Esophagus muscularis mucosa (tissue), 4 donors: ENCODE data around the gene SPATA25. TPM values are rescaled to one million over a fixed set of nuclear protein-coding genes. Genes with fewer than 3 reads are reported as not detected.

Experiments used
- DNase-seq: peaks from one replicate; pipeline ENCODE4 v3.0.0-alpha.2; 2017; ENCODE audit errors: extremely low spot score
- H3K27ac ChIP-seq, 4 donors: fragments of 200-600 bp; sonication (generic); replicated peaks in 1 of 4; 1 replicate in 3 of 4; 2 replicates in 1 of 4; pipeline ENCODE4 v1.5.1; 2016 to 2019; ENCODE audit warnings: mild to moderate bottlenecking in 1 of 4
- H3K27me3 ChIP-seq, 4 donors: fragments of 200-600 bp; sonication (generic); one replicate each; pipeline versions ENCODE4 v1.5.1 to v1.6.0; 2016 to 2019
- H3K36me3 ChIP-seq, 4 donors: fragments of 200-600 bp; sonication (generic); one replicate each; pipeline ENCODE4 v1.5.1; 2016 to 2019
- H3K4me1 ChIP-seq, 4 donors: fragments of 200-600 bp; sonication (generic); one replicate each; pipeline ENCODE4 v1.5.1; 2016 to 2019
- H3K4me3 ChIP-seq, 4 donors: fragments of 200-600 bp; sonication (generic); 1 replicate in 2 of 4; 2 replicates in 2 of 4; pipeline ENCODE4 v1.5.1; 2016 to 2019; ENCODE audit warnings: mild to moderate bottlenecking in 4 of 4, moderate library complexity in 1 of 4
- H3K9me3 ChIP-seq, 4 donors: fragments of 200-600 bp; sonication (generic); 1 replicate in 3 of 4; 2 replicates in 1 of 4; pipeline ENCODE4 v1.5.1; 2016 to 2019
- EP300 ChIP-seq: sonication (generic); formaldehyde crosslinking; IDR thresholded peaks from one replicate; pipeline ENCODE4 v1.6.1; 2017; ENCODE audit warnings: antibody characterized with exemption
- POLR2A ChIP-seq: fragments of 450-650 bp; IDR thresholded peaks from one replicate; pipeline ENCODE4 v1.6.1; 2017; ENCODE audit warnings: antibody characterized with exemption, moderate library complexity, mild to moderate bottlenecking, low read depth
- POLR2AphosphoS5 ChIP-seq, 2 donors: sonication (generic); formaldehyde crosslinking; IDR thresholded peaks; one replicate each; pipeline ENCODE4 v1.6.1; 2017; ENCODE audit warnings: antibody characterized with exemption in 2 of 2
- WGBS: methylation state at CpG from one replicate; pipeline ENCODE4 v1.1.5; 2018; 5-methylcytosine and 5-hydroxymethylcytosine counted together
- intact Hi-C: fragments of 100-400 bp; cut with DNase I; formaldehyde crosslinking; loops from one replicate; pipeline ENCODE4 v1.15.1; 2023
- total RNA-seq, 4 donors: library from RNA; depleted of rRNA; stranded (reverse); fragments of >200 nt; gene quantifications; one replicate each; pipeline versions ENCODE4 v1.1.0 to v1.2.1, GENCODE V29; 2016
- TF ChIP-seq, protein P1 (sequence below), 3 experiments: fragments of 200-600 bp in 2 of 3; fragments of 450-650 bp in 1 of 3; sonication (generic) in 2 of 3; IDR thresholded peaks; one replicate each; pipeline ENCODE4 v1.5.1; 2017 to 2019; ENCODE audit warnings: antibody characterized with exemption in 3 of 3, mild to moderate bottlenecking in 2 of 3, moderate library complexity in 1 of 3

SPATA25 gene
- total RNA-seq, 4 donors from 2014 or later: 1.7 to 4.6 (median 3.0) TPM

DNA sequence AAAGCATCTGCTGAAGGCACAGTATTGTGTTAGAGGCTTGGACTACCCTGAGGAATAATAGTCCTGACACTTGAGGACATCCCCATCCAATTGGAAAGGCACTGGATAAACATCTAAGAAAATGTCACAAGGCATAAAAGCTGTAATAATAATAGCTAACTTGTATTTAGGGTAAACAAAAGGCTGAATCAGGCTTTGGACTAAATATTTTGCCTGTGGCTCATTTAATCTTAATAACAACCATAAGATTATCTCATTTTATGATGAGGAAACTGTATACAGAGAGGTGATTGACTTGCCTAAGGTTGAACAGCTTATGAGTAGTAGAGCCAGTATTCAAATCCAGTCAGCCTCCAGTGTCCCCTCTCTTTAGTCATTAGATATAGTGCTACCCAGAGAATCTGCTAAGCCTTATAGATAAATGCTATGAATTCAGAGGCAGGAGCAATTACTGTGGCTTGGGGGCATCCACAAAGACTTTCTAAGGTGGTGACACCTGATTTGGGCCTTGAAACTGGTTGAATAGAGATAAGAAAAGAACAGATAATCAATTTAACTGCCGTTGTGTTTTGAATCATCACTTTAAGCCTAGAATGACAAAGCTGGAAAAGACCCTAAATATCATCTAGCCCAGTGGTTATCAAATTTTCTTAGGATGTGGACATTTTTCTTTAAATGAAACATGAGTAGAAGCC, 13.9 kb downstream of the SPATA25 start:
- WGBS: 89% methylated on average over 1 of the region's 1 CpG

DNA sequence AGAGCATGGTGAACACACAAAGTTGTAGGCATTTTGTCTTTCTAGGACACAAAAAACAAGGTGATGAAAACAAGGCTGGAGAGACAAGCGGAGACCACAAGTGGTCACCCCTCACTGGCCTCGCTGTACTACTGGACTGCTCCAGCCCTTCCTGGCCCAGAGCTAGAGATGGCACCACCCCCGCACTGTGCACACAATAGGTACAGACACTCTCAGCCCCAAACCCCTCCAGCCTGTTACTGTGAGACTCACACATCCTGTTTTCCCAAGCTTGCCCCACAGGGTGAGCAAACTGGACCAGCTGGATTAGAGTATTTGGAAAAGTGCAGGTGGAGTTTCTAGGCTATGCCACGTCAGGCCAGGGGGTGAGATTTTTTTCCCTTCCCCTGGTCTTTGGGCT, 14.8 kb downstream of the SPATA25 start:
- H3K27me3 ChIP-seq: no peaks in the 10 kb centered on the region
- intact Hi-C loops: no loop called here
- DNase-seq: no peak
- TF ChIP-seq POLR2AphosphoS5 (IDR thresholded peaks at IDR 0.05) (no peak), POLR2A (no peak), EP300 (no peak)
- TF ChIP-seq, protein P1, sequence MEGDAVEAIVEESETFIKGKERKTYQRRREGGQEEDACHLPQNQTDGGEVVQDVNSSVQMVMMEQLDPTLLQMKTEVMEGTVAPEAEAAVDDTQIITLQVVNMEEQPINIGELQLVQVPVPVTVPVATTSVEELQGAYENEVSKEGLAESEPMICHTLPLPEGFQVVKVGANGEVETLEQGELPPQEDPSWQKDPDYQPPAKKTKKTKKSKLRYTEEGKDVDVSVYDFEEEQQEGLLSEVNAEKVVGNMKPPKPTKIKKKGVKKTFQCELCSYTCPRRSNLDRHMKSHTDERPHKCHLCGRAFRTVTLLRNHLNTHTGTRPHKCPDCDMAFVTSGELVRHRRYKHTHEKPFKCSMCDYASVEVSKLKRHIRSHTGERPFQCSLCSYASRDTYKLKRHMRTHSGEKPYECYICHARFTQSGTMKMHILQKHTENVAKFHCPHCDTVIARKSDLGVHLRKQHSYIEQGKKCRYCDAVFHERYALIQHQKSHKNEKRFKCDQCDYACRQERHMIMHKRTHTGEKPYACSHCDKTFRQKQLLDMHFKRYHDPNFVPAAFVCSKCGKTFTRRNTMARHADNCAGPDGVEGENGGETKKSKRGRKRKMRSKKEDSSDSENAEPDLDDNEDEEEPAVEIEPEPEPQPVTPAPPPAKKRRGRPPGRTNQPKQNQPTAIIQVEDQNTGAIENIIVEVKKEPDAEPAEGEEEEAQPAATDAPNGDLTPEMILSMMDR (IDR thresholded peaks at IDR 0.05): no peak
- no peak overlapping the region for H3K27ac ChIP-seq
- WGBS: 98% methylated on average over 4 of the region's 4 CpGs
- H3K9me3 ChIP-seq: no peaks in the 10 kb centered on the region
- peaks cover 0 to 4% (median 4%) of the 10 kb centered on the region in 4 donors for H3K4me1 ChIP-seq
- no peak overlapping the region for H3K4me3 ChIP-seq
- peaks cover 0 to 16% (median 12%) of the 10 kb centered on the region in 4 donors for H3K36me3 ChIP-seq

More for the DNA sequence above, 13.9 kb downstream of the SPATA25 start:
- Histone ChIP-seq H3K36me3 (peaks cover 0 to 25% (median 21%) of the 10 kb centered on the region in 4 donors), H3K9me3 (no peaks in the 10 kb centered on the region), H3K4me3 (no peak overlapping the region), H3K27ac (no peak overlapping the region), H3K4me1 (no peaks in the 10 kb centered on the region), H3K27me3 (no peaks in the 10 kb centered on the region)
- TF ChIP-seq POLR2A (no peak), POLR2AphosphoS5 (IDR thresholded peaks at IDR 0.05) (no peak), EP300 (no peak)
- TF ChIP-seq, protein P1 (IDR thresholded peaks at IDR 0.05): no peak
- intact Hi-C loops: no loop called here
- no peak for DNase-seq

DNA sequence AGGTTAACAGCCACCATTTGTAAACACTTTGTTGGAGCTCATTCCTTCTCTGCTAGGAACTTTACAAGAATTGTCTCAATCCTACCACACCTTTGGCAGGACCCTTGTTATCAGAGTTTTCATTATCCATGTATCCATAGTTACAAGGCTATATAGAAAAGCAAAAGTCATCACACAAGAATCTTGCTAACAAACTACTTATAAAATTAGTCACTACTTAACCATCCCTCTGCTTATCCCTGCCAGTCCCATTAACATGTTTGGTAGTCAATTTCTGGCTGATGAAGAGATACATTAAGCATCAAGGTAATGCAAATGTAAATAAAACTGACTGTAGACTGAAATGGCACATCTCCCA, 19.6 kb downstream of the SPATA25 start:
- DNase-seq: no peak
- H3K4me3 ChIP-seq: no peak overlapping the region
- peak overlapping the region in 1 of 4 donors; percentile 19 for H3K27ac ChIP-seq
- H3K4me1 ChIP-seq: peaks cover 0 to 12% (median 10%) of the 10 kb centered on the region in 4 donors
- no peak for TF ChIP-seq POLR2AphosphoS5 (IDR thresholded peaks at IDR 0.05)
- H3K36me3 ChIP-seq: peaks cover 0 to 3% (median 0%) of the 10 kb centered on the region in 4 donors
- no peaks in the 10 kb centered on the region for H3K9me3 ChIP-seq
- intact Hi-C loops: no loop called here
- H3K27me3 ChIP-seq: no peaks in the 10 kb centered on the region

DNA sequence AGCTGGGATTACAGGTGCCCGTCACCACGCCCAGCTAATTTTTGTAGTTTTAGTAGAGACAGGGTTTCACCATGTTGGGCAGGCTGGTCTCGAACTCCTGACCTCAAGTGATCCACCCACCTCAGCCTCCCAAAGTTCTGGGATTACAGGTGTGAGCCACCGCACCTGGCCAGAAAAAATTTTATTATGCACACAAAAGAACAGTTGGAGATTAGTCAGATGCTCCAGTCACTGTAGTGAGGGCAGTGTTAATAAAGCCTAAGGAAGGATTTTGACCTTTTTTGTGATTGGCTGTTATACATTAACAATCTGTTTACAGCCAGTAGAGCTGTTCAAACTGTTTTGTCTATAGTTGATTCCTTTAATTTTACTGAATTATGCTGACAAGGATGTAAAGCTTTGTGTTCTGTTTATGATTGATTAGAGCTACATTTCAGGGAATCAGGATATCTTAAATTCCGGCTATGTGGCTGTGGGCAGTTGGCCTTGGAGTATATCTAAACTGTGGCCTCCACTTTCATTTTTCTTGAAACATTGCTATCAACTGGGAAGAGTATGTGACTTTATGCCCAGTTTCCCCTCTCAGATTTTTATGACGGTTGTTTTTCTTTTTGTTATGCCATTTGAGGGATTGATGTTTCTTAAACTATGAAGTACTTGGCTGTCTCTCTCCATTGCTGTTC, 20.1 kb downstream of the SPATA25 start:
- Histone ChIP-seq H3K27me3 (no peaks in the 10 kb centered on the region), H3K9me3 (no peaks in the 10 kb centered on the region), H3K27ac (peak overlapping the region in 2 of 4 donors; percentile 10 to 19), H3K4me1 (peaks cover 0 to 12% (median 10%) of the 10 kb centered on the region in 4 donors), H3K4me3 (no peak overlapping the region), H3K36me3 (peaks cover 0 to 3% (median 0%) of the 10 kb centered on the region in 4 donors)
- DNase-seq: no peak
- no peak for TF ChIP-seq EP300
- no peak for TF ChIP-seq POLR2AphosphoS5 (IDR thresholded peaks at IDR 0.05)
- TF ChIP-seq, protein P1 (IDR thresholded peaks at IDR 0.05): no peak
- WGBS: 78% methylated on average over 6 of the region's 6 CpGs
- intact Hi-C loops: no loop called here

DNA sequence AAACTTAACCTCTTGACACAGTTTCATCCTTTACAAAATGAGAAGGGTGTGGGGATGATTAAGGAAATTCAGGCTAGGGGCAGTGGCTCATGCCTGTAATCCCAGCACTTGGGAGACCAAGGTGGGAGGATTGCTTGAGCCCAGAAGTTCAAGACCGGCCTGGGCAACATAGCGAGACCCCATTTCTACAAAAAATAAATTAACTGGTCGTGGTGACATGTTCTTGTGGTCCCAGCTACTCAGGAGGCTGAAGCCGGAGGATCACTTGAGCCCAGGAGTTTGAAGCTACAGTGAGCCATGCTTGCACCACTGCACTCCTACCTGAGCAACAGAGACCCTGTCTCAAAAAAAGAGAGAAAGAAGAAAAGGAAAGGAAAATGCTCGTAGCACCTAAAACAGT, 21.0 kb downstream of the SPATA25 start:
- Histone ChIP-seq H3K4me3 (no peak overlapping the region), H3K27me3 (no peaks in the 10 kb centered on the region), H3K36me3 (peaks cover 0 to 3% (median 0%) of the 10 kb centered on the region in 4 donors), H3K9me3 (no peaks in the 10 kb centered on the region), H3K27ac (no peak overlapping the region), H3K4me1 (peaks cover 0 to 12% (median 10%) of the 10 kb centered on the region in 4 donors)
- no peak for DNase-seq
- 86% methylated on average over 5 of the region's 5 CpGs for WGBS
- intact Hi-C loops: no loop called here
- no peak for TF ChIP-seq POLR2A
- TF ChIP-seq EP300: no peak
- TF ChIP-seq, protein P1 (IDR thresholded peaks at IDR 0.05): no peak
- no peak for TF ChIP-seq POLR2AphosphoS5 (IDR thresholded peaks at IDR 0.05)
